ENCODE data around the gene WRAP73.

The WRAP73 gene

GRCh38 chr1:3681898-3682806 is 32.2 kb upstream of the WRAP73 start:
- DNase-seq (ENCODE audit: low read depth in 2 of 3, low spot score in 2 of 3) = no peak

DNA sequence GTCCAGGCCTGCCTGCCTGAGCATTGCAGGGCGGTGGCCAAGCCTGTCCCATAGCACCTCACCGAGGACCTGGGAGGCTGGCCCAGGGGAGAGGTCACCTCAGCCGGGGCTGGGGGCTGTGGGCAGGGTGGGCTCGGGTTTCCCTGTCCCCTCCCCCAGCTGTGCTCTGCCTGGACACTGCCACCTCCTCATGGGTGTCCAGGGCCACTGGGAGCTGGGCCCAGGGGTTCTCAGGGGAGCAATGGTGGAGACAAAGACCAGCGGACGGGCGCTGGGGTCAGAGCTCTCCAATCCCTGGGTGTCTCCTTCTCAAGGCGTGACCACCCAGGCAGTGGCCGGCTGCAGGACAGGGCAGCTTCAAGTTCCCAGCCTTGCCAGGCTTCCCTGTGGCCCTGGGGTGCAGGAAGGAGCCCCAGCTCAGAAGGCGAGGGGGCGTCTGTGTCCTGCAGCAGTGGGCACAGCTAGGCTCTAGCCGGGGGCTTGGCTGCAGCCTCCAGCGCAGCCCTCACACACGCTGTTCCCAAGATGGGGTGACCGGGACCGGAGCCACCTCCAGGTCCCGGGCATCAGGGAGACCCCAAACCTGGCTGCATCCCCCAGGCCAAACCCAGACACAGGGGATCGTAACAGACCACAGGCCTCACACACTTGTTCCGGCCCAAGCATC is 31.5 kb upstream of the WRAP73 start:
- DNase-seq (ENCODE audit: low read depth in 2 of 3, low spot score in 2 of 3) = no peak

GRCh38 chr1:3680488-3681230 is 30.8 kb upstream of the WRAP73 start:
- DNase-seq (ENCODE audit: low read depth in 2 of 3, low spot score in 2 of 3) = no peak

DNA sequence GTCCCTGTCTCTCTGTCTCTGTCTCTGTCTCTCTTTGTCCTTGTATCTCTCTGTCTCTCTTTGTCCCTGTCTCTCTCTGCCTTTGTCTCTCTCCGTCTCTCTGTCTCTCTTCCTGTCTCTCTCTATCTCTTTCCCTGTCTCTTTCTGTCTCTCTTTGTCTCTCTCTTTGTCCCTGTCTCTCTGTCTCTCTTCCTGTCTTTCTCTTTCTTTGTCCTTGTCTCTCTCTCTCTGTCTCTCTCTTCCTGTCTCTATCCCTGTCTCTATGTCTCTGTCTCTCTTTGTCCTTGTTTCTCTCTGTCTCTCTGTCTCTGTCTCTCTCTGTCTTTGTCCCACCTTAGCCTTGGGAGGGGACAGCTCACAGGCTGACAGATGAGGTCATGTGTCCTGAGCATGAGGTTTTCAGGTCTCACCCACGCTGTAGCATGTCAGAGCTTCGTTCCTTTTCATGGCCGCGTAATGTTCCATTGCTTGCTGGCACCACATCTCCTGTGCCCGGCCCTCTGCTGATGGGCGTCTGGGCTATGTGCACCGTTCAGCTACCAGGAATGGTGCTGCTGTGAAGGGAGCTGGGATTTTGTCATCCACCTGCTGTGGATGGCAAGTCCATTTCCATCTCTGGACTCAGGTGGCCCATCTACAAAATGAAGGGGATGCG is 30.0 kb upstream of the WRAP73 start:
- DNase-seq (ENCODE audit: low read depth in 2 of 3, low spot score in 2 of 3) = no peak

GRCh38 chr1:3679098-3679555 is 29.2 kb upstream of the WRAP73 start:
- DNase-seq (ENCODE audit: low read depth in 2 of 3, low spot score in 2 of 3) = no peak

DNA sequence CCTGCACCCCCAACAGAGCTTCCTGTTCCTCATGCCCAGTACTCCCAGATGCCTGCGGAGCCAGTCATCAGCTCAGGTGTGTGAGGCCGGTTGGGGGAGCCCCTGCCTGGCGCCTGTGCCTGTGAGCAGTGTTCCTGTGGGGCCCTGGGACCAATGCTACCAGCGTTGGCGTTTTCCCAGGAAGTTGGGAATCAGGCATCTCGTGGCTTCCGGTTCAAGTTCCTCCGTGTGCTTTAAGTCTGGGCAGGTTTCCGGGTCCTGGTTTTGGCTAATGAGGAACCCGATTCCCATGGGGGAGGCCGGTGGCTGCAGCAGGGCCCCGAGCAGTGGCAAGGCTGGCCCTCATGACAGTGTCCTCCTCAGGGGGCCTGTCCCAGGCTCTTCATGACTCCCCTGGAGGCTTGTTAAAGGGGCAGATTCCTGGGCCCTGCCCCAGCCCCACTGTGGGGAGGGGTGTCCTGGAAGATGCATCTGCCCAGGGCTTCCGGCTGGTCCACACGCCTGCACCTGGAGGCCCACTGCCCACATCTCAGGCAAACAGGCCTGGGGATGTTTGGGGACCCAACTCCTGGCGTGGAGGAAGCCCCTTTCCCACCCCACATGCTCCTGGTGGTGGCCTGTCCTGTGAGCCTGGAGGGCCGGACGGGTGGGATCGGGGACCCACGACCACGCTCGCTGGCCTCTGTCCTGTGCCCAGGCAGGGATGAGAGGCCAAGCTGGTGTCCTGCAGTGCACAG is 28.6 kb upstream of the WRAP73 start:
- DNase-seq (ENCODE audit: low read depth in 2 of 3, low spot score in 2 of 3) = no peak

DNA sequence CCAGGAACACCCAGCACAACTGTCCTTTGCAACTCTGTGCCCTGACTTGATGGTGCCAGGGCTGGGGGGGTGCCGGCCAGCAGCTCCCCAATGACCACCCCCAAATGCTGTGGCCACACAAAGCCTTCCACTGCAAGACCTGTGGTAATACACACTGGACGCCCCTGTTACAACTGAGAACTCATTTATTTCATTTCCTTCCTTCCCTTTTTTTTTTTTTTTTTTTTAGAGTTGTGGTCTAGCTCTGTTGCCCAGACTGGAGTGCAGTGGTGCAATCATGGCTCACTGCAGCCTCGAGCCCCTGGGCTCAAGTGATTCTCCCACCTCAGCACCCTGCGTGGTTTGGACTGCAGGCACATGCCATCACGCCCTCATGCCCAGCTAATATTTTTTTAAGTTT is 27.6 kb upstream of the WRAP73 start:
- no peak for DNase-seq (ENCODE audit: low read depth in 2 of 3, low spot score in 2 of 3)

- DNase-seq (ENCODE audit: low read depth in 2 of 3, low spot score in 2 of 3) = no peak
Measured at GRCh38 chr1:3676581-3677470, 26.9 kb upstream of the WRAP73 start.

- no peak for DNase-seq (ENCODE audit: low read depth in 2 of 3, low spot score in 2 of 3)
Measured at GRCh38 chr1:3675436-3675835, 25.5 kb upstream of the WRAP73 start.

DNA sequence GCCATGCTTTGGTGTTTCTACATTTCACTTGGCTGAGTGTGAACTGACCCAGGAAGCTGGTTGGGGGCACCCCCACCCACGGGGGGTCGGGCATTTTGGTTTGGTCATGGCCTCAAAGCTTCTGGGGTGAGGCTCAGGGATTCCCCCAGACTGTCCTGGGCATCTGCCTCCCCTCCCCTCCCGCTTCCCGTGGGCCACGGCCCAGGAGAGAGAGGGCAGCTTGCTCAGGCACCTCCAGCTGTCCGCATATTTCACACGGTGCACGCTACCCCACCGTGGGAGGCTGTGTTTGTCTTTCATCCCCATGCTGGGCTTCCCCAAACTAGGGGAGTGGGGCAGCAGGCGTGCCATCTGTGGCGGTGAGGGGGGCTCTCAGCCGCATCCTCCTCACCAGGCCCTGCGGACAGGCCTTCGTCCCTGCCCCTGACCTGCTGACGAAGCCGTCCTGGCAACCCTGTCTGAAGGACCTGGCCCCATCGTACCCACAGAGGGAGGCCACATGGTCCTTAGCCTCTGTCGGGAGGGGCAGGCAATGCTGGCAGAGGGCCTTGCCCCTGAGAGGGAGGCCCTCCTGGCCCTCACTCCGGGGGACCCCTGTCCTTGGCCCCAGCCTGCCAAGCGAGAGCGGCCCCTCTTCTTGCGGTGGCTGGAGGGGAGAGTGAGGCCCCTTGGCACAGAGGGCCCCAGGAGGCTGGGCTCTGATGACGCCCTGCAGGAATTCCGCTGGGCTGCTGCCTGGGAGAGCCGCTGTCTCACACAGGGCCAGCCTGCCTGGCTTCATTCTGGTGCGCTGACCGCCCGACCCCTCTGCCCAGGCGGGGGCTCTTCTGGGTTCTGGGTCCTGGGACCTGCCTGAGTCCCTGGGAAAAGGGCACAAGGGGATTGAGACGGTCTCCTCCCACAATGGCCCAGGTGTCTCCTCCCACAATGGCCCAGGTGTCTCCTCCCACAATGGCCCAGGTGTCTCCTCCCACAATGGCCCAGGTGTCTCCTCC is 24.5 kb upstream of the WRAP73 start:
- no peak for DNase-seq (ENCODE audit: low read depth in 2 of 3, low spot score in 2 of 3)

DNA sequence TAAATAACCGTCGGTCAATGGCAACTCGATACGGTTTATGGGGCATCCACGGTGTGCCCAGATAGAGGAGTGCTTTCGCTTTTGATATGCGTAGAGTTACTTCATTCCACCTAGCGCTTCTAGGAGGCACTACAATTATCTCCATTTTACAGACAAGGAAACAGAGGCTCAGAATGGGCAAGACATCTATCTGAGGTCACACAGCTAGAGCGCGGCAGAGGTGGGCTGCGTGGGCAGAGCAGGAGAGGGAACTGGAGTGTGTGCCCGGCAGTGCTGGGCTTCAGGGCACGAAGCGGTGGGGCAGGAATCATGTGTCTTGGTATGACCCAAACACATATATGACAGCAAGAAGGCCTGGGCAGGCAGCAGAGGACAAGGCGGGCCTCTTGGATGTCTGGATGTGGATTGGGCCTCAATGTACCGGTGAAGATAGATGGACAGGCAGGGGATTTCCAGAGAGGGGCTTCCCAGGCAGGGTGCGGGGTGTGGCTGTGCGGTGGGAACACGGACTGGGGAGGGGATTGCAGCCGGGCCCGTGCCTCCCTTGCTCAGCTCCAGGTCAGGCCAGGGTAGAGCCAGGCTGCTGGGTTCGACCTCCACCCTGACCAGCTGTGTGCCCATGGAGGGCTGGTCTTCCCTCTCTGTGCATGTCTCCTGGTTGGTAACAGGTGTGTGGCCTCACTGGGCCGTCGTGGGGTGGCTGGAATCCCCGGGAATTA is 23.6 kb upstream of the WRAP73 start:
- no peak for DNase-seq (ENCODE audit: low read depth in 2 of 3, low spot score in 2 of 3)

GRCh38 chr1:3672971-3673361 is 23.1 kb upstream of the WRAP73 start:
- no peak for DNase-seq (ENCODE audit: low read depth in 2 of 3, low spot score in 2 of 3)

DNA sequence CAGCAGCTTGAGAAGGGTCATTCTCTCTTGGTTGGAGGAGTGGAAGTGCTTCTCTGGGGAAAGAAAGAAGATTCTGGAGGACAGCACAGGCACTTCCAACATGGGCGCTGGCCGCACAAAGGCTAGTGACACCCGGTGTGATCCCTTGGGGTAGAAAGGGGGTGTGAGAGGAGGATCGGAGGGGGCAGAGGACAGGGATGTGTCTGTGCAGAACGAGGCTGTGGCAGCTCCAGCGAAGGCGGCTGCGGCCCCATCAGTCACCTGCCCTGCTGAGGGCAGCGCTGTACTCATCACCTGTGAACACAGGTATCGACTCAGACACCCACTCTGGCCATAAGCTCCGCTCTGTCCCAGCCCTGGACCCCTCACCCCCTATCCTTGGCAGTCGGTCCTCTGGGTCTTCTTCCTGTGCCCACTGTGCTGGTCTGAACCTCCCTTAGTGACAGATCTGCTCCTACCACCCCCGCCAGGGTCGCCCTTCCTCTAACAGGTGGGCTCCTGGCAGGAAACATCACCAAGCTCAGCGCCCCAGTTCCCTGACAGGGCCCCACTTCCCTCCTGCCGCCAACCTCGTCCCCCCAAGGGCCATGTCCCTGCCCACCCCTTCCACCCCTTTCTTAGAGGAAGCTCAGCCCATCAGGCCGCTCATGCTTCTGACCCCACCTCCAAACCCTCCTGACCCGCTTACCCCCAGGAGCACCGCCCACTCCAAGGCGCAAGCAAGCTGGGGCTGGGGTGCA is 22.5 kb upstream of the WRAP73 start:
- no peak for DNase-seq (ENCODE audit: low read depth in 2 of 3, low spot score in 2 of 3)

DNA sequence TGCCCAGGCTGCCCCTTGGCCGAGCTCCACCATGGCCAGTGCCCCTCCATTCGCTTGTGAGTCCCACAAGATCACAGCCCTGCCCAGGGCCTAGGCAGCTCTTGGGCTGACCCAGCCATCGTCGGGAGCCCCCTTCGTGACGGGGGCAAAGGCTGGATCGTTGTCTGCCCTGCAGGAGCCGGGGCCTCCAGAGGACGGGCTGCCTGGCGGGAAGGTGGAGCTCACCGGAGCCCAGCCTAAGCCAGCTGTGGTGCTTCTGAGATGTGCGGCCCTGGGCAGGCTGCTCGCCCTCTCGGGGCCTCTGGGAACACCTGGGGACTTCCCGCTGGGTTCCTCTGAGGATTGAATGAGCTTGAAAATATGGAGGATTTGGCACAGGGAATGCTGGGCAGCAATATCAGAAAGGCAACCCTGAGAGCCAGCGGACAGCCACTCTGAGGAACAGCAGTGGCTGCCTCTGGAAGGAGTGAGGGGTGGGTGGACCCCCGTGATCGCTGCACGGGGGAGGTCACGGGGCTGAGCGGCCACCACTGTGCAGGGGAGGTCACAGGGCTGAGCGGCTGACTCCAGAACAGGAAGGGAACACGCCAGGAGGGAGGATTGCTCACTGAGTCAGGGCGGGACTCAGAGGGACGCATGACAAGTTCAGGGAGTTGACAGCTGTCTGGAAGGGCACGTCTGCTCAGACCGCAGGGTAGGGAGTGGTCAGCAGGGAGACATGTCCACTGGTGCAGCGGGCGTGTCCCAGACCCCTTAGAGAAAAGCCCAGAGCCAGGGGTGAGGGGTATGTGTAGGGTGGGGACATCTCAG is 21.7 kb upstream of the WRAP73 start:
- no peak for DNase-seq (ENCODE audit: low read depth in 2 of 3, low spot score in 2 of 3)

GRCh38 chr1:3670823-3671265 is 20.9 kb upstream of the WRAP73 start:
- DNase-seq (ENCODE audit: low read depth in 2 of 3, low spot score in 2 of 3) = no peak

GRCh38 chr1:3669971-3670431 is 20.1 kb upstream of the WRAP73 start:
- DNase-seq (ENCODE audit: low read depth in 2 of 3, low spot score in 2 of 3) = no peak
